Activated T-helper 1 cell treated with anti-CD3 and anti-CD28 coated beads, Interleukin-12 subunit alpha, Interleukin-12 subunit beta, Interleukin-2, Interleukin-4 antibody, amounts not matched to agents 30 ng/mL and 10 ng/mL and 1 ng/mL, durations not matched to agents 14 hours and 24 hours and 36 hours (primary cell): ENCODE measurements around the gene TREML1. TPM values are rescaled to one million over a fixed set of nuclear protein-coding genes. Genes with fewer than 3 reads are reported as not detected.

ENCODE experiments used
- DNase-seq: peaks from one replicate; pipeline ENCODE4 v3.0.0; 2021; ENCODE audit warnings: low spot score
- H3K27ac Mint-ChIP-seq: one replicate; pipeline ENCODE4 v1.8.0; 2021; ENCODE audit warnings: mild to moderate bottlenecking, mixed read lengths
- H3K27me3 Mint-ChIP-seq: one replicate; pipeline ENCODE4 v1.8.0; 2022; ENCODE audit warnings: mild to moderate bottlenecking, moderate library complexity, mixed read lengths; ENCODE audit not compliant: insufficient read depth
- H3K36me3 Mint-ChIP-seq: one replicate; pipeline ENCODE4 v1.8.0; 2021; ENCODE audit warnings: low read depth, mixed read lengths
- H3K4me1 Mint-ChIP-seq: one replicate; pipeline ENCODE4 v1.8.0; 2021; ENCODE audit warnings: low read depth, mixed read lengths
- H3K4me3 Mint-ChIP-seq: one replicate; pipeline ENCODE4 v1.8.0; 2021; ENCODE audit warnings: mild to moderate bottlenecking, moderate library complexity, mixed read lengths
- H3K9me3 Mint-ChIP-seq: one replicate; pipeline ENCODE4 v1.8.0; 2021; ENCODE audit warnings: mixed read lengths
- intact Hi-C: fragments of 100-400 bp; cut with micrococcal nuclease; formaldehyde crosslinking; loops from one replicate; pipeline ENCODE4 v1.15.1; 2024
- total RNA-seq: library from RNA; stranded (reverse); gene quantifications from 2 replicates; pipeline ENCODE4 v1.2.3, GENCODE V29; 2022

Gene TREML1
- total RNA-seq: not detected in 2 replicates

GRCh38 chr6:41153992-41154625 is at the start of gene TREML1:
TSS of gene TREML1 (minus strand) at chr6:41154347. CDS start at chr6:41154288, 59 bp downstream.
- Mint-ChIP-seq H3K36me3 (no peaks in the 10 kb centered on the region), H3K27me3 (peaks cover 12% of the 10 kb centered on the region), H3K4me3 (no peak within 1 kb of the TSS), H3K27ac (no peak within 1 kb of the TSS), H3K9me3 (no peaks in the 10 kb centered on the region), H3K4me1 (no peaks in the 10 kb centered on the region)
- intact Hi-C loops: no loop called here
- no peak for DNase-seq

- H3K9me3 Mint-ChIP-seq: peaks cover 13% of the 10 kb centered on the region
- no peak for DNase-seq
- H3K27ac Mint-ChIP-seq: peak overlapping the region; percentile 95
- H3K36me3 Mint-ChIP-seq: peaks cover 14% of the 10 kb centered on the region
- peak overlapping the region; percentile 77 for H3K4me3 Mint-ChIP-seq
- H3K27me3 Mint-ChIP-seq: no peaks in the 10 kb centered on the region
- intact Hi-C loops: no loop called here
- peaks cover 50% of the 10 kb centered on the region for H3K4me1 Mint-ChIP-seq
These were observed 47.6 kb upstream of the TREML1 start for GRCh38 chr6:41201764-41202173.

GRCh38 chr6:41200901-41201763 is 47.0 kb upstream of the TREML1 start, which contains the start of gene TREML2:
TSS of gene TREML2 (minus strand) at chr6:41201149. CDS start at chr6:41201008, 141 bp downstream.
- H3K27ac Mint-ChIP-seq: peak within 1 kb of the TSS; percentile 95
- DNase-seq: peak; percentile 21
- no peaks in the 10 kb centered on the region for H3K27me3 Mint-ChIP-seq
- H3K36me3 Mint-ChIP-seq: peaks cover 18% of the 10 kb centered on the region
- H3K4me3 Mint-ChIP-seq: peak within 1 kb of the TSS; percentile 77
- peaks cover 13% of the 10 kb centered on the region for H3K9me3 Mint-ChIP-seq
- intact Hi-C loops: no loop called here
- H3K4me1 Mint-ChIP-seq: peaks cover 54% of the 10 kb centered on the region

GRCh38 chr6:41200296-41200900 is 46.3 kb upstream of the TREML1 start:
- peak overlapping the region; percentile 77 for H3K4me3 Mint-ChIP-seq
- H3K36me3 Mint-ChIP-seq: peaks cover 20% of the 10 kb centered on the region
- intact Hi-C loops: no loop called here
- H3K27me3 Mint-ChIP-seq: no peaks in the 10 kb centered on the region
- peak overlapping the region; percentile 95 for H3K27ac Mint-ChIP-seq
- peaks cover 12% of the 10 kb centered on the region for H3K9me3 Mint-ChIP-seq
- peaks cover 61% of the 10 kb centered on the region for H3K4me1 Mint-ChIP-seq
- peak; percentile 61 for DNase-seq

- Mint-ChIP-seq H3K4me3 (peak overlapping the region; percentile 77), H3K4me1 (peaks cover 68% of the 10 kb centered on the region), H3K27ac (peak overlapping the region; percentile 95), H3K27me3 (no peaks in the 10 kb centered on the region), H3K36me3 (peaks cover 21% of the 10 kb centered on the region), H3K9me3 (peaks cover 5% of the 10 kb centered on the region)
- DNase-seq: no peak
- intact Hi-C loops: loop anchor here (5.0 kb wide), 1 partner anchor 127 kb away; the partner anchor contains the start of genes NFYA and OARD1
These were observed 45.6 kb upstream of the TREML1 start for GRCh38 chr6:41199552-41200246.

GRCh38 chr6:41197234-41197633 is 43.1 kb upstream of the TREML1 start:
- Mint-ChIP-seq H3K27ac (no peak overlapping the region), H3K4me1 (peaks cover 70% of the 10 kb centered on the region)

GRCh38 chr6:41194386-41194785 is 40.2 kb upstream of the TREML1 start:
- Mint-ChIP-seq H3K4me3 (no peak overlapping the region), H3K9me3 (peaks cover 9% of the 10 kb centered on the region), H3K36me3 (peaks cover 42% of the 10 kb centered on the region), H3K4me1 (peaks cover 42% of the 10 kb centered on the region), H3K27ac (no peak overlapping the region), H3K27me3 (no peaks in the 10 kb centered on the region)
- DNase-seq: no peak
- intact Hi-C loops: no loop called here

More at GRCh38 chr6:41197234-41197633, 43.1 kb upstream of the TREML1 start:
- Mint-ChIP-seq H3K9me3 (no peaks in the 10 kb centered on the region), H3K4me3 (no peak overlapping the region), H3K27me3 (no peaks in the 10 kb centered on the region), H3K36me3 (peaks cover 23% of the 10 kb centered on the region)
- DNase-seq: no peak
- intact Hi-C loops: loop anchor here (5.0 kb wide), 1 partner anchor 125 kb away; the partner anchor contains the start of genes NFYA and OARD1

GRCh38 chr6:41193884-41194283 is 39.7 kb upstream of the TREML1 start:
- no peak for DNase-seq
- Mint-ChIP-seq H3K9me3 (peaks cover 12% of the 10 kb centered on the region), H3K4me3 (no peak overlapping the region), H3K4me1 (peaks cover 38% of the 10 kb centered on the region), H3K27me3 (no peaks in the 10 kb centered on the region), H3K27ac (no peak overlapping the region), H3K36me3 (peaks cover 41% of the 10 kb centered on the region)
- intact Hi-C loops: no loop called here

GRCh38 chr6:41193171-41193734 is 39.1 kb upstream of the TREML1 start:
- H3K36me3 Mint-ChIP-seq: peaks cover 41% of the 10 kb centered on the region
- DNase-seq: no peak
- intact Hi-C loops: no loop called here
- peaks cover 12% of the 10 kb centered on the region for H3K9me3 Mint-ChIP-seq
- no peak overlapping the region for H3K4me3 Mint-ChIP-seq
- H3K4me1 Mint-ChIP-seq: peaks cover 42% of the 10 kb centered on the region
- no peaks in the 10 kb centered on the region for H3K27me3 Mint-ChIP-seq
- no peak overlapping the region for H3K27ac Mint-ChIP-seq

- Mint-ChIP-seq H3K9me3 (peaks cover 12% of the 10 kb centered on the region), H3K27me3 (no peaks in the 10 kb centered on the region), H3K27ac (no peak overlapping the region), H3K4me1 (peaks cover 40% of the 10 kb centered on the region), H3K4me3 (no peak overlapping the region), H3K36me3 (peaks cover 32% of the 10 kb centered on the region)
- intact Hi-C loops: loop anchor here (2.0 kb wide), 1 partner anchor 127 kb away; no protein-coding TSS in a partner anchor
- DNase-seq: no peak
These were observed 37.4 kb upstream of the TREML1 start for GRCh38 chr6:41191569-41191968.

GRCh38 chr6:41190791-41191190 is 36.6 kb upstream of the TREML1 start:
- Mint-ChIP-seq H3K9me3 (peaks cover 12% of the 10 kb centered on the region), H3K4me1 (peaks cover 43% of the 10 kb centered on the region), H3K4me3 (no peak overlapping the region), H3K27me3 (no peaks in the 10 kb centered on the region), H3K27ac (no peak overlapping the region), H3K36me3 (peaks cover 32% of the 10 kb centered on the region)
- intact Hi-C loops: loop anchor here (2.0 kb wide), 1 partner anchor 128 kb away; no protein-coding TSS in a partner anchor
- no peak for DNase-seq

- H3K36me3 Mint-ChIP-seq: peaks cover 27% of the 10 kb centered on the region
- H3K27ac Mint-ChIP-seq: no peak overlapping the region
- H3K9me3 Mint-ChIP-seq: peaks cover 12% of the 10 kb centered on the region
- intact Hi-C loops: loop anchor here (2.0 kb wide), 1 partner anchor 129 kb away; no protein-coding TSS in a partner anchor
- no peak for DNase-seq
- H3K4me1 Mint-ChIP-seq: peaks cover 40% of the 10 kb centered on the region
- no peaks in the 10 kb centered on the region for H3K27me3 Mint-ChIP-seq
- H3K4me3 Mint-ChIP-seq: no peak overlapping the region
These were observed 35.8 kb upstream of the TREML1 start for GRCh38 chr6:41189967-41190366.
